Ovary (tissue), 3 donors: ENCODE data around the gene SMIM14.

Experiments used
- POLR2A ChIP-seq: fragments of 450-650 bp; IDR thresholded peaks from one replicate; pipeline ENCODE4 v1.6.1; 2017; ENCODE audit warnings: antibody characterized with exemption, mild to moderate bottlenecking, moderate library complexity
- TF ChIP-seq, protein P1 (sequence below), 3 donors: fragments of 450-650 bp in 2 of 3; fragments of 200-600 bp in 1 of 3; IDR thresholded peaks; one replicate each; pipeline versions ENCODE4 v1.5.1 to v1.8.0; 2016 to 2022; ENCODE audit warnings: antibody characterized with exemption in 3 of 3, mild to moderate bottlenecking in 1 of 3
- donor health status: DM: no; HTN: no; CAD: no.

- TF ChIP-seq, protein P1, sequence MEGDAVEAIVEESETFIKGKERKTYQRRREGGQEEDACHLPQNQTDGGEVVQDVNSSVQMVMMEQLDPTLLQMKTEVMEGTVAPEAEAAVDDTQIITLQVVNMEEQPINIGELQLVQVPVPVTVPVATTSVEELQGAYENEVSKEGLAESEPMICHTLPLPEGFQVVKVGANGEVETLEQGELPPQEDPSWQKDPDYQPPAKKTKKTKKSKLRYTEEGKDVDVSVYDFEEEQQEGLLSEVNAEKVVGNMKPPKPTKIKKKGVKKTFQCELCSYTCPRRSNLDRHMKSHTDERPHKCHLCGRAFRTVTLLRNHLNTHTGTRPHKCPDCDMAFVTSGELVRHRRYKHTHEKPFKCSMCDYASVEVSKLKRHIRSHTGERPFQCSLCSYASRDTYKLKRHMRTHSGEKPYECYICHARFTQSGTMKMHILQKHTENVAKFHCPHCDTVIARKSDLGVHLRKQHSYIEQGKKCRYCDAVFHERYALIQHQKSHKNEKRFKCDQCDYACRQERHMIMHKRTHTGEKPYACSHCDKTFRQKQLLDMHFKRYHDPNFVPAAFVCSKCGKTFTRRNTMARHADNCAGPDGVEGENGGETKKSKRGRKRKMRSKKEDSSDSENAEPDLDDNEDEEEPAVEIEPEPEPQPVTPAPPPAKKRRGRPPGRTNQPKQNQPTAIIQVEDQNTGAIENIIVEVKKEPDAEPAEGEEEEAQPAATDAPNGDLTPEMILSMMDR (IDR thresholded peaks at IDR 0.05), result no peak
- TF ChIP-seq POLR2A, result no peak
Observed at GRCh38 chr4:39682138-39682537, 43.5 kb upstream of the SMIM14 start.
